Measurements from ENCODE around the gene NFKBIE. TPM values are rescaled to one million over a fixed set of nuclear protein-coding genes. Genes with fewer than 3 reads are reported as not detected.

Gene NFKBIE
- total and polyA plus RNA-seq, 2 of the 13 experiments (the other 11 are each of a cell fraction or from before 2014, with no cell fraction given): 6.7 to 14.5 TPM

GRCh38 chr6:44275749-44276648 is 10.6 kb upstream of the NFKBIE start (continued):
- no peak for TF ChIP-seq ATF6 (CRISPR knock-in tag; conservative IDR thresholded peaks at IDR 0.05)
- no peak for TF ChIP-seq ZNF850 (CRISPR knock-in tag; conservative IDR thresholded peaks at IDR 0.05)
- 0 out of 2 replicates have a peak, but pooled peaks have one; percentile 14 for TF ChIP-seq PITX1 (CRISPR knock-in tag; IDR thresholded peaks at IDR 0.05)
- no peak for TF ChIP-seq LBX2 (CRISPR knock-in tag; IDR thresholded peaks at IDR 0.05; ENCODE audit: borderline replicate concordance)
- TF ChIP-seq ZNF333 (CRISPR knock-in tag; IDR thresholded peaks at IDR 0.05; ENCODE audit: borderline replicate concordance): peak; percentile 28; the same call in 1 of the 2 replicates
- peak; percentile 12; the same call in 1 of the 2 replicates for TF ChIP-seq MEIS2 (CRISPR knock-in tag; IDR thresholded peaks at IDR 0.05)
- peak; percentile 19; the same call in 1 of the 2 replicates for TF ChIP-seq SPEN (CRISPR knock-in tag; IDR thresholded peaks at IDR 0.05; ENCODE audit: low read depth)
- TF ChIP-seq SKIL (CRISPR knock-in tag; IDR thresholded peaks at IDR 0.05; ENCODE audit: borderline replicate concordance): peak; percentile 49; the same call in 1 of the 2 replicates
- TF ChIP-seq PPARG (CRISPR knock-in tag; conservative IDR thresholded peaks at IDR 0.05): no peak
- TF ChIP-seq GRHL1 (CRISPR knock-in tag; conservative IDR thresholded peaks at IDR 0.05): no peak
- TF ChIP-seq SIX1 (CRISPR knock-in tag; IDR thresholded peaks at IDR 0.05; ENCODE audit: borderline replicate concordance): no peak

All from HepG2 (cell line).